ENCODE results near the gene MRPL28. TPM values are rescaled to one million over a fixed set of nuclear protein-coding genes. Genes with fewer than 3 reads are reported as not detected.

MRPL28 gene
- total RNA-seq, 1 donor: 55.4 TPM

GRCh38 chr16:396199-396598 lies 25.9 kb upstream of the MRPL28 start:
- Histone ChIP-seq H3K79me2 (ENCODE audit: insufficient read depth, low read length) (peaks cover 7% of the 10 kb centered on the region), H3K36me3 (ENCODE audit: insufficient read depth, low read length) (peaks cover 6% of the 10 kb centered on the region), H3K4me3 (ENCODE audit: insufficient read depth, low read length) (peak overlapping the region; percentile 66), H3K4me2 (ENCODE audit: insufficient read depth, low read length) (peak overlapping the region; percentile 89), H2AFZ (ENCODE audit: low read length) (peak overlapping the region; percentile 92), H3K4me1 (ENCODE audit: insufficient read depth, low read length) (peaks cover 6% of the 10 kb centered on the region), H3K9me3 (ENCODE audit: low read depth, low read length) (no peaks in the 10 kb centered on the region), H3K27ac (ENCODE audit: low read depth, low read length) (no peak overlapping the region), H4K20me1 (ENCODE audit: insufficient read depth, low read length) (peaks cover 7% of the 10 kb centered on the region), H3K27me3 (ENCODE audit: insufficient read depth, low read length) (no peaks in the 10 kb centered on the region)
- DNase-seq (ENCODE audit: insufficient read length, low spot score, missing footprints): no peak
- TF ChIP-seq, protein P1, sequence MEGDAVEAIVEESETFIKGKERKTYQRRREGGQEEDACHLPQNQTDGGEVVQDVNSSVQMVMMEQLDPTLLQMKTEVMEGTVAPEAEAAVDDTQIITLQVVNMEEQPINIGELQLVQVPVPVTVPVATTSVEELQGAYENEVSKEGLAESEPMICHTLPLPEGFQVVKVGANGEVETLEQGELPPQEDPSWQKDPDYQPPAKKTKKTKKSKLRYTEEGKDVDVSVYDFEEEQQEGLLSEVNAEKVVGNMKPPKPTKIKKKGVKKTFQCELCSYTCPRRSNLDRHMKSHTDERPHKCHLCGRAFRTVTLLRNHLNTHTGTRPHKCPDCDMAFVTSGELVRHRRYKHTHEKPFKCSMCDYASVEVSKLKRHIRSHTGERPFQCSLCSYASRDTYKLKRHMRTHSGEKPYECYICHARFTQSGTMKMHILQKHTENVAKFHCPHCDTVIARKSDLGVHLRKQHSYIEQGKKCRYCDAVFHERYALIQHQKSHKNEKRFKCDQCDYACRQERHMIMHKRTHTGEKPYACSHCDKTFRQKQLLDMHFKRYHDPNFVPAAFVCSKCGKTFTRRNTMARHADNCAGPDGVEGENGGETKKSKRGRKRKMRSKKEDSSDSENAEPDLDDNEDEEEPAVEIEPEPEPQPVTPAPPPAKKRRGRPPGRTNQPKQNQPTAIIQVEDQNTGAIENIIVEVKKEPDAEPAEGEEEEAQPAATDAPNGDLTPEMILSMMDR (IDR thresholded peaks at IDR 0.05; ENCODE audit: extremely low read depth, low read depth, low read length): no peak

DNA sequence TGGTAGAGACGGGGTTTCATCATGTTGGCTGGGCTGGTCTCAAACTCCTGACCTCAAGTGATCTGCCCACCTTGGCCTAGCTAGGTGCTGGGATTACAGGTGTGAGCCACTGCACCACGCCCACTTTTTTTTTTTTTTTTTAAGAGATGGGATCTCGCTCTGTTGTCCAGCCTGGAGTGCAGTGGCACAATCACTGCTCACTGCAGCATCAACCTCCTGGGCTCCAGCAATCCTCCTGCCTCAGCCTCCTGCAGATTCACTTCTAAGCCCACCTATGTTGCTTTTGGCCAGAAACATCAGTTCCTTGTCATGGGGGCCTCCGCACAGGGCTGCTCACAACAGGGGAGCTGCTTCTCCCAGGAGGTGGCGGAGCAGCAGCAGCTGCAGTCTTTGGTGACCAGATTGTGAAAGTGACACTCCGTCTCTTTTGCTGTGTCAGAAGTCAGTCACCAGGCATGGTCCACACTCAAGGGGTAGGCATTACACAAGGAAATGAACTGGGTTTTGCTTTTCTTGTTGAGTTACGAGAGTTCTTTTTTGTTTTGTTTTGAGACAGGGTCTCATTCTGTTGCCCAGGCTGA lies 22.2 kb upstream of the MRPL28 start:
- H3K27ac ChIP-seq (ENCODE audit: low read depth, low read length): no peak overlapping the region
- H3K9me3 ChIP-seq (ENCODE audit: low read depth, low read length): no peaks in the 10 kb centered on the region

DNA sequence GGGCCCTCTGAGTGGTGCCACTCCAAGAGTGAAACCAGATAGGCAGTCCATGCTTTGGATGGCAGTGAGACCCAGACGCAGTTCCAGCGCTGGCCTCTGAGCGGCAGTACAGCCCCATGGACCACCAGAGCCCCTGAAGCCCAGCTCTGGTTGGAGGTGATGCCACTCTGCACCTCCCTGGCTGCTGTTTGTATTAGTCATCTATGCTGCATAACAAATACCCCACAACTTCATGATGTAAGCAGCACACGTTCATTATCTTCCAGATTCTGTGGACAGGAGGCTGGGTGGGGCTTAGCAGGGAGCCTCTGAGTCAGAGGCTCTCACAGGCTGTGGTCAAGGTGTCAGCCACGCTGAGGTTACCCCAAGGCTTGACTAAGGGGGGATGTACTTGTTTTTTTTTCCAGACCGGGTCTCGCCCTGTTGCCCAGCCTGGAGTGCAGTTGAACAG lies 21.6 kb upstream of the MRPL28 start:
- no peaks in the 10 kb centered on the region for H3K27me3 ChIP-seq (ENCODE audit: insufficient read depth, low read length)
- no peaks in the 10 kb centered on the region for H3K36me3 ChIP-seq (ENCODE audit: insufficient read depth, low read length)
- no peaks in the 10 kb centered on the region for H3K79me2 ChIP-seq (ENCODE audit: insufficient read depth, low read length)
- DNase-seq (ENCODE audit: insufficient read length, low spot score, missing footprints): peak; percentile 94
- no peaks in the 10 kb centered on the region for H3K9me3 ChIP-seq (ENCODE audit: low read depth, low read length)
- H3K4me2 ChIP-seq (ENCODE audit: insufficient read depth, low read length): no peak overlapping the region
- H3K4me1 ChIP-seq (ENCODE audit: insufficient read depth, low read length): peaks cover 7% of the 10 kb centered on the region
- TF ChIP-seq, protein P1 (IDR thresholded peaks at IDR 0.05; ENCODE audit: extremely low read depth, low read depth, low read length): peak; percentile 91
- H3K27ac ChIP-seq (ENCODE audit: low read depth, low read length): no peak overlapping the region
- no peak overlapping the region for H2AFZ ChIP-seq (ENCODE audit: low read length)
- no peaks in the 10 kb centered on the region for H4K20me1 ChIP-seq (ENCODE audit: insufficient read depth, low read length)
- H3K4me3 ChIP-seq (ENCODE audit: insufficient read depth, low read length): no peak overlapping the region

More for the DNA sequence above, 22.2 kb upstream of the MRPL28 start:
- peaks cover 7% of the 10 kb centered on the region for H3K4me1 ChIP-seq (ENCODE audit: insufficient read depth, low read length)
- H3K36me3 ChIP-seq (ENCODE audit: insufficient read depth, low read length): no peaks in the 10 kb centered on the region
- H3K79me2 ChIP-seq (ENCODE audit: insufficient read depth, low read length): no peaks in the 10 kb centered on the region
- H3K4me2 ChIP-seq (ENCODE audit: insufficient read depth, low read length): no peak overlapping the region
- no peak for DNase-seq (ENCODE audit: insufficient read length, low spot score, missing footprints)
- H3K4me3 ChIP-seq (ENCODE audit: insufficient read depth, low read length): no peak overlapping the region
- TF ChIP-seq, protein P1 (IDR thresholded peaks at IDR 0.05; ENCODE audit: extremely low read depth, low read depth, low read length): no peak
- H2AFZ ChIP-seq (ENCODE audit: low read length): no peak overlapping the region
- H3K27me3 ChIP-seq (ENCODE audit: insufficient read depth, low read length): no peaks in the 10 kb centered on the region
- H4K20me1 ChIP-seq (ENCODE audit: insufficient read depth, low read length): no peaks in the 10 kb centered on the region

GRCh38 chr16:389352-389751 lies 19.0 kb upstream of the MRPL28 start:
- TF ChIP-seq, protein P1 (IDR thresholded peaks at IDR 0.05; ENCODE audit: extremely low read depth, low read depth, low read length): no peak
- H3K4me2 ChIP-seq (ENCODE audit: insufficient read depth, low read length): no peak overlapping the region
- H3K4me3 ChIP-seq (ENCODE audit: insufficient read depth, low read length): no peak overlapping the region
- no peak for DNase-seq (ENCODE audit: insufficient read length, low spot score, missing footprints)
- no peaks in the 10 kb centered on the region for H3K79me2 ChIP-seq (ENCODE audit: insufficient read depth, low read length)
- no peak overlapping the region for H3K27ac ChIP-seq (ENCODE audit: low read depth, low read length)
- no peaks in the 10 kb centered on the region for H3K9me3 ChIP-seq (ENCODE audit: low read depth, low read length)
- no peak overlapping the region for H2AFZ ChIP-seq (ENCODE audit: low read length)
- H3K27me3 ChIP-seq (ENCODE audit: insufficient read depth, low read length): no peaks in the 10 kb centered on the region
- H4K20me1 ChIP-seq (ENCODE audit: insufficient read depth, low read length): no peaks in the 10 kb centered on the region
- H3K4me1 ChIP-seq (ENCODE audit: insufficient read depth, low read length): peaks cover 11% of the 10 kb centered on the region
- no peaks in the 10 kb centered on the region for H3K36me3 ChIP-seq (ENCODE audit: insufficient read depth, low read length)

All from osteoblast (primary cell).